HG03064 (cell line): ENCODE results near the gene SLC27A2.
"Not testable (repeated sequence)": the region's sequence is repeated elsewhere in the genome, so short reads cannot be mapped to it uniquely, and the experiment has no call there.

Source experiments
- ATAC-seq: cut with Tn5 transposase; IDR thresholded peaks from one replicate; pipeline ENCODE4 v1.9.1; 2021; ENCODE audit warnings: low read depth; ENCODE audit not compliant: unreplicated experiment

Gene SLC27A2

DNA sequence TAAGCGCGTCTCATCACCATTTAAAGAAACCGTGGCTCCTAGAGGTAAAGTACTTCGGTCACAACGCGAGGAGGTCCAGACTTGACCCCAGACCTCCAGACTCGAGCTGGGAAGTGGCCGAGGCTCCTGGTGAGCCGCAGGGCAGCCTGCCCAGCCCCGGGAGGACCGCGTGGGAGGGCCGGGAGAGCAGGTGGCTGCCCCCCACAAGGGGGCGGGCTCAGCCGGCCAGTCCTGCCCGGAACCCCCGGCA, at the start of gene SLC27A2:
TSS of gene SLC27A2 (plus strand) at position 228 of the 250 bp plus-strand sequence. CDS start 232 bp downstream, outside the sequence.
- no peak for ATAC-seq

DNA sequence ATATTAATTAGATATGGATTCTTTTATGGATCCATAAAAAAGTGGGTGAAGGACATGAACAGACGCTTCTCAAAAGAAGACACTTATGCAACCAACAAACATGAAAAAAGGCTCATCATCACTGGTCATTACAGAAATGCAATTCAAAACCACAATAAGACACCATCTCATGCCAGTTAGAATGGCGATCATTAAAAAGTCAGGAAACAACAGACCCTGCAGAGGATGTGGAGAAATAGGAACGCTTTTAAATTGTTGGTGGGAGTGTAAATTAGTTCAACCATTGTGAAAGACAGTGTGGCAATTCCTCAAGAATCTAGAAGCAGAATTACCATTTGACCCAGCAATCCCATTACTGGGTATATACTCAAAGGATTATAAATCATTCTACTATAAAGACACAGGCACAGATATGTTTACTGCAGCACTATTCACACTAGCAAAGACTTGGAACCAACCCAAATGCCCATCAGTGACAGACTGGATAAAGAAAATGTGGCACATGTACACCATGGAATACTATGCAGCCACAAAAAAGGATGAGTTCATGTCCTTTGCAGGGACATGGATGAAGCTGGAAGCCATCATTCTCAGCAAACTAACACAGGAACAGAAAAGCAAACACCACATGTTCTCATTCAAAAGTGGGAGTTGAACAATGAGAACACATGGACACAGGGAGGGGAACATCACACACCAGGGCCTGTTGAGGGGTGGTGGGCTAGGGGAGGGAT, 49.6 kb upstream of the SLC27A2 start:
- ATAC-seq: not testable (repeated sequence)

DNA sequence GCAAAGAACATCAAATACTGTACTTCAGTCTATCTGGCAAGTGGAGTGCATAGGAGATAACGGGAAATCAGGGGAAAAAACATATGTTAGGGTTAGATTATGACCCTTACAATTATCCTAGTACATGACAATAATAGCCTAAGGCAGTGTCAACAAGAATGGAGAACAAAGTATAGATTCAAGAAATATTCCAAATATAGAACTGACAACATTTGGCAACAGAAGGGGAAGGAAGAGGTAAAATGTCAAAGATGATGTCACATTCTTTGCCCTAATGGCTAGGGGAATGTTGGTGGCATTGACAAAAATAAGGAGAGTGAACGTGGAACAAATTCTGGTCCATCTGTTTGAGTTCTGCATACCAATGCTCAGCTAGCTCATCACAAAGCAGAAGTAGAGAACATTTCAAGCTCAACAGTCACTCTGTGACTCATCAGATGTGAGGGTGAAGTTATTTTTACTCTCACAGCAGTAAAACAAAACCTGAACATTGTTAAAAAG, 47.4 kb upstream of the SLC27A2 start:
- peak; percentile 70 for ATAC-seq

DNA sequence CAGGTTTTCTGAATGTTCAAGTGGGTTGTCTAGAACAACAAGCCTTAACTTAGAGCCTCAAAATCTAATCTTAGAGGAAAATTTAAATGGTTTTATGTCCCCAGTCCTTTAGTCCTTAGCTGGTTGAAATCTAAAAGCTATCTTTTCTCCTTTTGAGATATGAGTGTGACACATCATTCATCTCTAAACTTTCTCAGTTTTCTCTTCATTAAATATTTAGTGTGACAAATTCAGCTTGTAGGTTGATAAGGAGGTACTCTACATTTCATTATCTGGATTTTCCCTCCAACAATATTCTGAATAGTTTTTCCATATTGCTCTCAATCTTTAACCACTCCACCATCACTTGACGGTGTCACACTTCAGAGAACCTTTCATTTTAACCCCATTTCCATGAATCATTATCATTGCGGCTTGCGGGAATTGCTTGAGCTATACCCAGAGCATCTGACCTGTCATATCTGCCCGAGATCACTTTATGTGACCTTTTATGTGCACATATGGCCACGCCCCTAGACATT, 46.9 kb upstream of the SLC27A2 start:
- peak; percentile 58 for ATAC-seq

DNA sequence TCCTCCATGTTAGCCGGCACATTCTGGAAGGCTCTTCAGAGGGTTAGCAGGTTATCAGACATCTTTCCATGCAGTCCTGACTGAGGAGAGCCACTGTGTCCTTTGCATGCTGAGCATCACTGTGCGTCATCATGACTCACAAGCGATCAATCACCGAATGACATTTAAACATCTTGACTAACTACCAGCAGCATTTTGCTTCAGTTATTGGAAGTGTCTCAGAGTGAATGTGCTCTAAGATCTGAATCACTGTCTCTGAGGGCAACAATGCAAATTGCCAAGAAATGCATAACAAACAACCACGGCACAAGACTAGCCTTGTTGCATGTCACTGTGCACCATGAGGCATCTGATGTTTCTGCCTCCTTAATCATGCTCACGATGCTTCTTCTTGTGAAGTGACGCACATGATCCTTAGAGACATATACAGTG, 44.6 kb upstream of the SLC27A2 start:
- no peak for ATAC-seq

DNA sequence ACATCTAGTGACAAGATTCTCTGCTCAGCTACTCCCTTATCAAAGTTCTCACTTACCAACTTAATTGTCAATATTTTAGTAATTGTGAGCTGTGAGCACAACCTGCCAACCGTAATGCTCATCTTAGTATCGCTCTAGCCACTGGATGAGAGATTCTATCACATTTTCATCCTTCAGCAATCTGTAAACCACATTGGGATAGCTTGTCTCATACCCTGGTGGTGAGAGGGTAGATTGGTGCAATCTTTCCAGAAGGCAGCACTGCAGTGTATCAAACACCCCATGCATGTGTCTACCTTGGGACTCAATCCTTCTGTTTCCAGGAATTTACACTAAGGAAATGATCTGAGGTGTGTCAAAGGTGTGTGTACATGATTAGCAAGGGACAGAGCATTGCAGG, 44.1 kb upstream of the SLC27A2 start:
- ATAC-seq: no peak

DNA sequence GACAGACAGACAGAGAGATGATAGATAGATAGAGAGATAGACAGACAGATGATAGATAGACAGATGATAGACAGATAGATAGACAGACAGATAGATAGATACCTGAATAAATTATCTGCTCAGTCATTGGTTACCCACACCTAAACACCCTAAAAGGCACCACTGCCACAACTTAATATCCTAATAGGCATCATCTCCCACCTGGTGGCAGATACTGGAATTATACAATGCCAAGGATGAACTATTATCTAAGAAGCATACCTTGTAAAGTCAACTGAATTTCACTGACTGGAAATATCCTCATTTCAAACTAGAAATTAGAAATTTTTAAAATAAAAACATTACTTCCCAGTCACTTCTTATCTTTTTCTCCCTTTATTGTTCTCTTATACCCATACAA, 43.6 kb upstream of the SLC27A2 start:
- no peak for ATAC-seq

DNA sequence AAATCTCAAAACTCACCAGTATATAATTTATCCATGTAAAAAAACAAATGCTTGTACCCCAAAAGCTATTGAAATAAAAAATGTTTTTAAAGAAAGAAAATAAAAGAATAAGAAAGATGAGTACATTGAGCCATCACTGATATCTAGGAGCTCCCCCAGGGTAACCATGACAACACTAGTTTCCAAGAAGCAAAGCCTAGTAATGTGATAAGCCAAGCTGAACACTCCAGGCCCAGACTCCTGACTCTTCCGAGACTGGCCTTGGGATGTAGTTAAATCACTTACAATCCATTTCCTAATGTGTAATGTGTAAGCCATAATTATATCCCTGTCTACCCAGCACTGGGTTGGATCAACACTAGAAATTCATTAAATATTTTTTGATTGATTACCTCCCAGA, 41.9 kb upstream of the SLC27A2 start:
- ATAC-seq: no peak

DNA sequence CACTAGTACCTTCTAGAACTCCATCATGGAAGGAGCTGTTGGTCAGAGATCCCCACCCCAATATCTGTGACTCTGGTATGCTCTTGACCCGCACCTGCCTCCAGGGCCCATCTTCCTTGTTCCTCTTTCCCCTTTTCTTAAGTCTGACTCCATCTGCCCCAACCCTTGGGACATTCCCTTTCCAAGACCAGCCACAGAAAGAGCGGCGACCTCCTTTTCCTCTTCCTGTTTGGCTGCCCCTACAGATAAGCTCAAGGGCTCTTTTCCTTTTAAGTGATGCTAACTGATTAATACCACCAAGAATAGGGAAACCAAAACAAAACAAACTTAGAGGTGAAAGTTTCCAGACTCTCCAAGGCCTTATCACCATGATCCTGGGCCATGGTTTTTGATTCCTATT, 41.0 kb upstream of the SLC27A2 start:
- ATAC-seq: no peak

DNA sequence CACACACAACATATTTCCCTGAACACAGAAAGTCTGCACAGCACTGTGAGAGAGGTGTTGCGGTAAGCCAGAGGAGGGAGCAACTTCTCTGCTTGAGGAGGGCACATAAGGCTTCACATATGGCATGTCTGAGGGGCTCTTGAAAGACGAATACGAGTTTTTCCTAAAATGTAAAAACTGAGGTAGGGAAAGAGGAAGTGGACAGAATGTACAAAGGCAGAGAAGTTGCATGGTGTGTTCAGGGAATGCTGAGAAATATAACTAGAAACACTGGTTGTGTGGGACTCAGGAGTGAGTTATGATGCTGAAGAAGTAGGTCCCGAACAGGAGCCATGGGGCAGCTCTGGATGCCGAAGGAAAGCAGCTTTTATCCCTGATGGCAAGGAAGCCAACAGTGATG, 40.1 kb upstream of the SLC27A2 start:
- ATAC-seq: no peak

DNA sequence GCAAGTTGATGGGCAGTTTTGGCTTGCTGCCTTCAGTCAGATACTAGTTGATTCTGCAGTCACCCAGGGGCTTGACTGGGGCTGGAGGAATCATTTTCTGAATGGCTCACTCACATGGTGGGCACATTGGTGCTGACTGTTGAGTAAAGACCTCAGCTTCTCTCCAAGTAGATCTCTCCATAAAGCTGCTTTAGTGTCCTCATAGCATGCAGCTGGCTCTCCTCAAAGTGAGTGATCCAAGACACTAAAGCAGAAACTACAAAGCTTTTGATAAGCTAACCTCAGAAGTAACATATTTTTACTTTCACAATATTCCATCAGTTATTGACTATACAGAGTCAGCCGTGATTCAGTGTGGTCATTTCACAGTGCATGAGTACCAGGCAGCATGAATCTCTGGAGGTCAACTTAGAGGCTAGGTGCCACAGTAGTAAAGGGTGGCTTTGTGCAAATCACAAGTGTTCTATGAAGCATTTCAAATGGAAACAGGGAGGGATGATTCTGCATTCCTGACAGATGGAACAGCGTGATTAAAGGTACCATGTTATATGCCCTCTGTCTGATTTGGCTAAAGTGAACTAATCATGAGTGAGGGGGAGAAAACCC, 38.6 kb upstream of the SLC27A2 start:
- no peak for ATAC-seq

DNA sequence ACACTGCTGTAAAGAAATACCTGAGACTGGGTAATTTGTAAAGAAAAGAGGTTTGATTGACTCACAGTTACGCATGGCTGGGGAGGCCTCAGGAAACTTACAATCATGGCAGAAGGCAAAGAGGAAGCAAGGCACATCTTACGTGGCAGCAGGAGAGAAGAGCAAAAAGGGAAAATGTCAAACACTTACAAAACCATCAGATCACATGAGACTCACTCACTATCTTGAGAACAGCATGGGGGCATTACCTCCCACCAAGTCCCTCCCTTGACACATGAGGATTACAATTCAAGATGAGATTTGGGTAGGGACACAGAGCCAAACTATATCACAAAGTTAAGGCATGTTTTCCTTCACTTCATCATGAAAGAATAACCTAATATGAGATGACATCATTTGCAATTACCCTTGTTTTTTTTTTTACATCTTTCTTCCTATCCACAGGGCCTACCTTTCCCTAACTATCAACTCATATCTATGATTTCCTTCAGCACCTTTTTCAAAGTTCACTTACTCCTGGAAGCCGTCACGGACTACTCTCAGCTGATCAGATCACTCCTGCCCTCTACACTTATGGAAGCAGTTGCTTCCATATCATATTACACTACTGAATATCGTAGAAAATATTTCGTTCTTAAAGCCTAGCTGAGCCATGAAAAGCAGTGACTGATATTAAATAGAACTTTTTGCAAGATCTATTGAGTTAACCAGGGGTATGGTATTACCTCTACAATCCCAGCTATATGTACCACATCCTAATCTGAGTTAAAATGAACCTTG, 37.5 kb upstream of the SLC27A2 start:
- ATAC-seq: no peak

DNA sequence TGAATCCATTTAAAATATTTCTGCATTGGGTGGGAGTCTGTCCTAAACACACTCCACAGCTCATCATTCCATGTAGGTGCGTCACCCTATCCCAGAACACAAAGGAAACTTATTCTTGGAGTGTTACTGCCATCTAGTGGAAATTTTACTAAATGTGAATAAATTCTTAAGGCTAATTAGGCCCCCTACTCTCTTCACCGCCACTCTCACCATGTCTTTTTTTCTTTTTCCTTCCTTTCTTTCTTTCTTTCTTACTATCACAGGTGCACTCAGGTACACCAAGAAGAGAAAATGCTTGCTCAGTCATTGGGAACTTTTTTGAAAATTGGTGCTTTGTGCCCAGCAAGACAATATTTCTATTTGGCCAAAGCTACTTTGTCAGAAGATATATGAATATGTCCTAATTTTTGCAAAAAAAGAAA, 36.5 kb upstream of the SLC27A2 start:
- no peak for ATAC-seq

DNA sequence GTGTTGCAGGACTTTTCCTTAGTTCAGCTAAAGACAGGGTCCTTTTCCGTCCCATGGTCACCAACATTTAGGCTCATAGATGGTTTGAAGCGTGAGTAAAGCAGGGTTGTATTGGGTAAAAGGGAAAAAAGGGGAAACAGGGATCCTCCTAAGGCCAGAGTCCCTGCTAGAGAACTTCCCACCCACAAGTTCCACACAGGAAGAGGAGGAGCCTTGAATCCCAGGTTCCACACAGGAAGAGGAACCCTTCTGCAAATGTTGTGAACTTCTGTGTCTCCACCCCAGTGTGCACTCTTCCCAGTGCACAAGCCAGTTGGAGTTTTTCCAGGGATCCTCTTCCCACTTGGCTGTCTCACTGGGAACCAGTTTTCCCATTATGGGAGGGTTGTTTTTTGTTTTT, 35.4 kb upstream of the SLC27A2 start:
- ATAC-seq: no peak

DNA sequence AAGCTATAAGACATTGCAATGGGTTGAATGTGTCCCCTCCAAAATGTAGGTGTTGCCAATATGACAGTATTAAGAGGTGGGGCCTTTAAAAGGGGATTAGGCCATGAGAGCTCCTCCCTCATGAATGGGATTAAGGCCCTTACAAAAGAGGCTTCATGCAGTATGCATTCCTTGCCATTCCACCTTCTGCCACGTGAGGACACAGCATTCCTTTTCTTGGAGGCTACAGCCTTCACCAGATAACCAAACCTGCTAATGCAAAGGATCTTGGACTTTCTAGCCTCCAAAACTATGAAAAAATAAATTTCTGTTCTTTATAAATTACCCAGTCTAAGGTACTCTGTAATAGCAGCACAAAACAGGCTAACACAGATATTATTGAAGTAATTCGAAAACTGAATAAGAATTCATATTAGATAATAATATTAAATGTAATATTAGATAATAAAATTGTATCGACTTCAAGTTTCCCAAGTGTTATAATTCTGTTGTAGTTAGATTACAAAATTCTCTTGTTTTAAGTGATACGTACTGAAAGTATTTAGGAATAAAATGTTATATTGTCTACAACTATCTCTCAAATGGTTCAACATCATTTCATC, 33.5 kb upstream of the SLC27A2 start:
- ATAC-seq: no peak

DNA sequence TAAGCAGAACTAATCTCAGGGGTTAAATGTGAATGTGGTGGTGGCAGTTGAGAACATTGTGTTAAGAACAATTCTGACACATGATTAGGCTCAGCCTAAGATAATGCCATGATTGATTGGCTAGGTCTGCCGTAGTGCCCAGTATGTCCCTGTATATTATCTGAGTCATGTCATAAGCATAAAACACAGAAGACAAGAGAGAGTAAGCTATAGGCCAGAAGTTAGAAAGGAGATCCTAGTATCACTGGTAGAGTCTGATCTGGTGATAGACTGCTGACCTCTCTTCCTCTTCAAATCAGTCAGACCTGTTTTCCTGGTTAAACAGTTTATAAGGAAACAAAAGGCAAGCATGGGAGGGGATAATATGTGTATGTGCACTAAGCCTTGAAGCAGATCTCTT, 32.9 kb upstream of the SLC27A2 start:
- ATAC-seq: no peak

DNA sequence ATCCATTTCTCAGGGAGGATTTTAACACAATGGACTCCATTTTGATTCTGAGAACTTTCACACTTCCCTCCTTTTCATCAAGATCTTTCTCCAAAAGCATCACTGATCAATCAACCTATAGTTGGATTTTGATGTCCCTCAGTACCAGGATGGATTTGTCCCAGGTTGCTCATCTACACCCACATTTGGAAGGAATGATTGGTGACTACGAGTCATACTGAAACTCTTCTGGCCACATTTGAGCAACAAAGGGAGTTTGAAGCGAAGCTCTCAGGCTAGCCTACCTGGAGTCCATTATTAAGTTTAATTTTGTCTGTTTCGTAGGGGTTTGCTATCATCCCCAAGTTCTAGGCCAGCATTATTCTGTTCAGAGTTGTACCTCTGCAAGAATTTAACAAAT, 31.6 kb upstream of the SLC27A2 start:
- no peak for ATAC-seq

DNA sequence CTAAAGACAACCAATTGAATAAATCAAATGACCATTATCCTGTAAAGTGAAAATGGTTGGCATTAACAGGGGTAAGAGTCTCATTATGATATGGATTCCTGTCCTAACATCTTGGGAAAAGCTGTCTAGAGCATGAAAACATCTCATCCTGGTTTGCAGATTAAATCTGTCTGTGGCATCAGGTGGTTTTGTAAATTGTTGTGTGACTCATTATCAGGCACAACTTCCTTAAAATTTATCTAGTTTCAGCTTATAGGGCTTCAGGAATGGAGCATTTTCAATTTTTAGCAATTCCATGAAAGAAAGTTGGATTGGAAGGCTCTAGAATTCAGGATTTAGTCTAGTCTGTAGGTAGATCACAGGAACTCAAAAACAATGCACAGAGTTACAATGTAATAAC, 31.1 kb upstream of the SLC27A2 start:
- ATAC-seq: no peak

DNA sequence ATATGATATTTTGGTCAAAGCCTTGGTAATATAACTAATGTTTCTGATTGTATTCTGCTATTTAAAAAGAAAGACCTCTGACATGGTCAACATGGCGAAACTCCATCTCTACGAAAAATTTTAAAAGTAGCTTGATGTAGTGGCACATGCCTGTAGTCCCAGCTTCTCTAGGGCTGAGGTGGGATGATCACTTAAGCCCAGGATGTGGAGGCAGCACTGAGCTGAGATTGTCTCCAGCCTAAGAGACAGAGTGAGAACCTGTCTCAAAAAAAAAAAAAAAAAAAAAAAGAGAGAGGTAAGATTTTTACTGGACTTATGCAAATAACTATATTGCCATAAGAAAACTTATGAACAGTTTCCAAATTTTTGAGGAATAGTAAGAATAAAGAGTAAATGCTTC, 30.5 kb upstream of the SLC27A2 start:
- ATAC-seq: no peak

DNA sequence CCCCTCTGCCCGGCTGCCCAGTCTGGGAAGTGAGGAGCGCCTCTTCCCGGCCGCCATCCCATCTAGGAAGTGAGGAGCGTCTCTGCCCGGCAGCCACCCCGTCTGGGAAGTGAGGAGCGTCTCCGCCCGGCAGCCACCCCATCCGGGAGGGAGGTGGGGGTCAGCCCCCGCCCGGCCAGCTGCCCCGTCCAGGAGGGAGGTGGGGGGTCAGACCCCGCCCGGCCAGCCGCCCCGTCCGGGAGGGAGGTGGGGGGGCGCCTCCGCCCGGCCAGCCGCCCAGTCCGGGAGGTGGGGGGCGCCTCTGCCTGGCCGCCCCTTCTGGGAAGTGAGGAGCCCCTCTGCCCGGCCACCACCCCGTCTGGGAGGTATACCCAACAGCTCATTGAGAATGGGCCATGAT, 23.8 kb upstream of the SLC27A2 start:
- ATAC-seq: not testable (repeated sequence)
